K562 (cell line): ENCODE data around the gene ARV1. TPM values are rescaled to one million over a fixed set of nuclear protein-coding genes. Genes with fewer than 3 reads are reported as not detected.

Experiments used
- ATAC-seq: fragments of 200-7000 bp; cut with Tn5 transposase; 3 replicates; pipeline ENCODE4 v1.9.1; 2020; ENCODE audit warnings: moderate library complexity
- BruUV-seq: library from RNA; stranded (reverse); fragments of 400-500 nt; replicated peaks from 2 replicates; lab custom pipeline; 2021; lab: Mats Ljungman, UMichigan
- CTCF ChIA-PET: fragments of 300-600 bp; formaldehyde crosslinking; extraction: SDS; loops from one replicate; lab custom pipeline; 2021; ENCODE audit warnings: low intra/inter-chr PET ratio; lab: Yijun Ruan, JAX
- POLR2A ChIA-PET: fragments of 300-600, 350-650 bp; sonication (Branson Sonifier 250); formaldehyde crosslinking; extraction: SDS; loops from one replicate; lab custom pipeline; 2021; ENCODE audit warnings: antibody characterized with exemption, inconsistent platforms; lab: Yijun Ruan, JAX
- DNase-seq, 4 experiments: peaks; one replicate each; pipeline versions ENCODE4 v3.0.0 to v3.0.0-alpha.2; 2011 to 2018; ENCODE audit warnings: low spot score in 3 of 4, mixed read lengths in 3 of 4; ENCODE audit errors: extremely low read depth in 1 of 4
- FAIRE-seq: peaks from 2 replicates; lab custom pipeline; 2011; peaks lifted over from hg19 to GRCh38; lab: Jason Lieb, UNC
- H2AFZ ChIP-seq: 2 replicates; pipeline ENCODE4 v1.6.0; 2011; ENCODE audit warnings: low read depth, low read length, control low read depth, inconsistent platforms
- H3K27ac ChIP-seq: fragments of 200-600 bp; 3 replicates; pipeline ENCODE4 v1.8.0; 2011; ENCODE audit warnings: low read depth, mild to moderate bottlenecking, control low read depth, inconsistent platforms, low read length, moderate library complexity, mixed read lengths; ENCODE audit errors: extremely low read depth
- H3K27me3 ChIP-seq, 2 experiments: fragments of 300-600 bp in 1 of 2; 2 replicates in 1 of 2; 3 replicates in 1 of 2; pipeline versions ENCODE4 v1.6.0 to v1.8.0; 2011; ENCODE audit warnings: inconsistent platforms in 2 of 2, low read length in 2 of 2, mild to moderate bottlenecking in 1 of 2, mixed read lengths in 1 of 2, moderate library complexity in 1 of 2; ENCODE audit not compliant: control insufficient read depth in 2 of 2, insufficient read depth in 2 of 2
- H3K36me3 ChIP-seq: fragments of 300-600 bp; 3 replicates; pipeline ENCODE4 v1.8.0; 2011; ENCODE audit warnings: mild to moderate bottlenecking, low read length, inconsistent platforms; ENCODE audit not compliant: control insufficient read depth, insufficient read depth
- H3K4me1 ChIP-seq, 2 experiments: fragments of 200-600 bp in 1 of 2; replicated peaks in 1 of 2; 2 replicates in 1 of 2; 3 replicates in 1 of 2; pipeline versions ENCODE4 v1.5.1 to v1.8.0; 2011; ENCODE audit warnings: inconsistent platforms in 2 of 2, low read length in 2 of 2, mild to moderate bottlenecking in 1 of 2, mixed read lengths in 1 of 2, moderate library complexity in 1 of 2; ENCODE audit not compliant: control insufficient read depth in 2 of 2, insufficient read depth in 2 of 2
- H3K4me2 ChIP-seq: 2 replicates; pipeline ENCODE4 v1.6.1; 2011; ENCODE audit warnings: low read length, control low read depth, inconsistent platforms, mixed read lengths; ENCODE audit not compliant: insufficient read depth
- H3K4me3 ChIP-seq: fragments of 200-600 bp; sonication (generic), shearing (Covaris generic); 2 replicates; pipeline ENCODE4 v1.5.1; 2016; ENCODE audit warnings: control low read depth, inconsistent platforms
- H3K79me2 ChIP-seq: fragments of 200-600 bp; 3 replicates; pipeline ENCODE4 v1.8.0; 2011; ENCODE audit warnings: low read length, inconsistent platforms; ENCODE audit not compliant: control insufficient read depth, insufficient read depth
- H3K9ac ChIP-seq, 2 experiments: 2 replicates each; pipeline versions ENCODE4 v1.6.0 to v1.6.1; 2011; ENCODE audit warnings: low read depth in 2 of 2, low read length in 2 of 2, control low read depth in 1 of 2, inconsistent platforms in 1 of 2, mild to moderate bottlenecking in 1 of 2, mixed read lengths in 1 of 2; ENCODE audit not compliant: insufficient read depth in 1 of 2
- H3K9me1 ChIP-seq: one replicate; pipeline ENCODE4 v1.6.0; 2011; ENCODE audit warnings: inconsistent platforms, mild to moderate bottlenecking, low read length, moderate library complexity; ENCODE audit not compliant: control insufficient read depth, insufficient read depth
- H3K9me3 ChIP-seq: replicated peaks from 2 replicates; pipeline ENCODE4 v1.5.1; 2011; ENCODE audit warnings: low read depth, low read length, inconsistent platforms; ENCODE audit not compliant: control insufficient read depth, insufficient read depth
- H4K20me1 ChIP-seq: replicated peaks from 2 replicates; pipeline ENCODE4 v1.6.1; 2011; ENCODE audit warnings: low read length, inconsistent platforms, mixed read lengths; ENCODE audit not compliant: control insufficient read depth, insufficient read depth
- POLR2AphosphoS2 ChIP-seq: IDR thresholded peaks from 2 replicates; pipeline ENCODE4 v1.6.1; 2012; ENCODE audit warnings: low read length, improper control_type of control experiment
- WGBS: fragments of 100-300 bp; shearing (Covaris generic); methylation state at CpG from one replicate; pipeline ENCODE4 v1.1.6; 2016; ENCODE audit warnings: low coverage, mixed read lengths; ENCODE audit not compliant: insufficient coverage; ENCODE audit errors: missing lambda C conversion rate; 5-methylcytosine and 5-hydroxymethylcytosine counted together
- in situ Hi-C: fragments of 300-500 bp; cut with MboI; formaldehyde crosslinking; loops from 4 replicates; pipeline ENCODE4 v1.15.0; 2018; ENCODE audit warnings: inconsistent platforms, mixed read lengths
- intact Hi-C: fragments of 100-400 bp; cut with micrococcal nuclease; formaldehyde crosslinking; loops from 2 replicates; pipeline ENCODE4 v1.14.2; 2022
- polyA plus RNA-seq, 8 experiments: library from polyadenylated mRNA; depleted of rRNA in 4 of 8; stranded (reverse) in 5 of 8; unstranded in 3 of 8; fragments of >200 nt; fragmentation: Nextera tagmentation in 2 of 8; fragmentation: Illumina TruSeq in 1 of 8; extraction: Ambion mirVana in 2 of 8; extraction: Trizol in 1 of 8; gene quantifications; 2 replicates each; pipeline versions ENCODE4 v1.2.1 to v1.2.3, GENCODE V29; 2011 to 2014; ENCODE audit warnings: inconsistent platforms in 1 of 8, missing spikeins in 1 of 8
- total RNA-seq, 7 experiments: library from RNA; depleted of rRNA in 6 of 7; stranded (reverse); fragments of >200 nt in 6 of 7; fragmentation: Illumina TruSeq in 2 of 7; extraction: Trizol in 2 of 7; gene quantifications; 2 replicates each; pipeline versions ENCODE4 v1.2.1 to v1.2.3, GENCODE V29; 2011 to 2021; ENCODE audit warnings: low replicate concordance in 1 of 7
- TF ChIP-seq, protein P1 (sequence below), 3 experiments: fragments of 200-800 bp in 1 of 3; fragments of 250-450 bp in 1 of 3; fragments of 450-650 bp in 1 of 3; sonication (Bioruptor Pico) in 1 of 3; sonication (Bioruptor generic) in 1 of 3; formaldehyde crosslinking in 1 of 3; IDR thresholded peaks; 2 replicates each; pipeline versions ENCODE4 v1.6.1 to v1.8.0; 2016 to 2022; ENCODE audit warnings: mild to moderate bottlenecking in 2 of 3, missing genetic modification characterization in 2 of 3, missing compliant biosample characterization in 1 of 3, moderate library complexity in 1 of 3

Gene ARV1
- total and polyA plus RNA-seq, 9 of the 15 experiments (the other 6 are each of a cell fraction or from before 2014, with no cell fraction given): 54.8 to 139 (median 74.0) TPM

- Histone ChIP-seq H3K36me3 (peaks cover 25% of the 10 kb centered on the region; the same call in 2 of the 3 replicates), H2AFZ (no peak overlapping the region), H3K27me3 (no peaks in the 10 kb centered on the region), H3K4me2 (no peak overlapping the region), H3K4me1 (no peaks in the 10 kb centered on the region; a peak in 1 of 5 replicates), H3K79me2 (no peaks in the 10 kb centered on the region), H3K9ac (no peak overlapping the region), H3K9me3 (no peaks in the 10 kb centered on the region), H3K4me3 (no peak overlapping the region), H3K9me1 (no peaks in the 10 kb centered on the region), H4K20me1 (no peaks in the 10 kb centered on the region; the same call in 1 of the 2 replicates), H3K27ac (no peak overlapping the region)
- CTCF ChIA-PET: interaction anchor here (0.6 kb wide), 2 partner anchors 63 to 229 kb away, joined by 3 to 8 read pairs; no protein-coding TSS in a partner anchor
- no TSS peak for BruUV-seq
- no peak for FAIRE-seq
- no peak for DNase-seq
- POLR2A ChIA-PET: interaction anchor here (1.3 to 1.7 kb wide), 3 partner anchors 20 to 191 kb away, joined by 3 to 7 read pairs (median 6); no protein-coding TSS in a partner anchor
- 81% methylated on average over 6 of the region's 6 CpGs for WGBS
- in situ Hi-C loops: no loop called here
- ATAC-seq: no peak
- intact Hi-C loops: loop anchor here (5.0 to 10.0 kb wide), 3 partner anchors 76 to 384 kb away; no protein-coding TSS in a partner anchor
- TF ChIP-seq, protein P1, sequence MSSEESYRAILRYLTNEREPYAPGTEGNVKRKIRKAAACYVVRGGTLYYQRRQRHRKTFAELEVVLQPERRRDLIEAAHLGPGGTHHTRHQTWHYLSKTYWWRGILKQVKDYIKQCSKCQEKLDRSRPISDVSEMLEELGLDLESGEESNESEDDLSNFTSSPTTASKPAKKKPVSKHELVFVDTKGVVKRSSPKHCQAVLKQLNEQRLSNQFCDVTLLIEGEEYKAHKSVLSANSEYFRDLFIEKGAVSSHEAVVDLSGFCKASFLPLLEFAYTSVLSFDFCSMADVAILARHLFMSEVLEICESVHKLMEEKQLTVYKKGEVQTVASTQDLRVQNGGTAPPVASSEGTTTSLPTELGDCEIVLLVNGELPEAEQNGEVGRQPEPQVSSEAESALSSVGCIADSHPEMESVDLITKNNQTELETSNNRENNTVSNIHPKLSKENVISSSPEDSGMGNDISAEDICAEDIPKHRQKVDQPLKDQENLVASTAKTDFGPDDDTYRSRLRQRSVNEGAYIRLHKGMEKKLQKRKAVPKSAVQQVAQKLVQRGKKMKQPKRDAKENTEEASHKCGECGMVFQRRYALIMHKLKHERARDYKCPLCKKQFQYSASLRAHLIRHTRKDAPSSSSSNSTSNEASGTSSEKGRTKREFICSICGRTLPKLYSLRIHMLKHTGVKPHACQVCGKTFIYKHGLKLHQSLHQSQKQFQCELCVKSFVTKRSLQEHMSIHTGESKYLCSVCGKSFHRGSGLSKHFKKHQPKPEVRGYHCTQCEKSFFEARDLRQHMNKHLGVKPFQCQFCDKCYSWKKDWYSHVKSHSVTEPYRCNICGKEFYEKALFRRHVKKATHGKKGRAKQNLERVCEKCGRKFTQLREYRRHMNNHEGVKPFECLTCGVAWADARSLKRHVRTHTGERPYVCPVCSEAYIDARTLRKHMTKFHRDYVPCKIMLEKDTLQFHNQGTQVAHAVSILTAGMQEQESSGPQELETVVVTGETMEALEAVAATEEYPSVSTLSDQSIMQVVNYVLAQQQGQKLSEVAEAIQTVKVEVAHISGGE (CRISPR knock-in tag; IDR thresholded peaks at IDR 0.05): no peak
- TF ChIP-seq POLR2AphosphoS2: 0 out of 2 replicates have a peak, but pooled peaks have one; percentile 3
Measured at GRCh38 chr1:231016234-231016633, 37.3 kb downstream of the ARV1 start.
